Activated T-helper 2 cell treated with anti-CD3 and anti-CD28 coated beads, Interferon-gamma antibody, Interleukin-2, Interleukin-4, amounts not matched to agents 10 μg/mL and 5 μg/mL and 100 μg/mL, durations not matched to agents 14 hours and 24 hours and 36 hours (primary cell): ENCODE results near the gene THSD7A. TPM values are rescaled to one million over a fixed set of nuclear protein-coding genes. Genes with fewer than 3 reads are reported as not detected.

ENCODE experiments used
- DNase-seq: peaks from one replicate; pipeline ENCODE4 v3.0.0; 2021; ENCODE audit warnings: low spot score
- H3K27ac Mint-ChIP-seq: one replicate; pipeline ENCODE4 v1.8.0; 2021; ENCODE audit warnings: mixed read lengths
- H3K27me3 Mint-ChIP-seq: one replicate; pipeline ENCODE4 v1.8.0; 2021; ENCODE audit warnings: low read depth, mixed read lengths
- H3K36me3 Mint-ChIP-seq: one replicate; pipeline ENCODE4 v1.8.0; 2021; ENCODE audit warnings: low read depth, mixed read lengths
- H3K4me1 Mint-ChIP-seq: one replicate; pipeline ENCODE4 v1.8.0; 2021; ENCODE audit warnings: low read depth, mixed read lengths
- H3K4me3 Mint-ChIP-seq: one replicate; pipeline ENCODE4 v1.8.0; 2021; ENCODE audit warnings: low read depth, mild to moderate bottlenecking, moderate library complexity, mixed read lengths
- H3K9me3 Mint-ChIP-seq: one replicate; pipeline ENCODE4 v1.8.0; 2021; ENCODE audit warnings: mixed read lengths
- intact Hi-C: fragments of 100-400 bp; cut with micrococcal nuclease; formaldehyde crosslinking; loops from one replicate; pipeline ENCODE4 v1.15.1; 2023
- total RNA-seq: library from RNA; stranded (reverse); gene quantifications from 2 replicates; pipeline ENCODE4 v1.2.3, GENCODE V29; 2022

Gene THSD7A
- total RNA-seq, 1 donor from 2014 or later: not detected

DNA sequence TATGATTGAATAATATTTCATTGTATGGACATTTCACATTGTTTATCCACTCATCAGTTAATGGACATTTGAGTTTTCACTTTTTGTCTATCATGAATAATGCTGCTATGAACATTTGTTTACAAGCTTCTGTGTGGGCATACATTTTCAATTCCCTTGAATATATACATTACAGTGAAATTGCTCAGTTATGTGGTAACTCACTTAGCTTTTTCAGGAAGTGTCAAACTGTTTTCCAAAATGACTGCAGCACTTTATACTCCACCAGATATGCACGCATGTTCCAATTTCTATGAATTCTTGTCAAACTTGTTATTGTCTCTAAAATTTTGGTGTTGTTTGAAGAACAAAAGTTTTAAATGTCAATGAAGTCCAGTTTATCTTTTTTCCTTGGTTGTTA, 401.2 kb downstream of the THSD7A start:
- no peaks in the 10 kb centered on the region for H3K27me3 Mint-ChIP-seq
- no peak for DNase-seq
- H3K4me3 Mint-ChIP-seq: no peak overlapping the region
- intact Hi-C loops: no loop called here
- H3K36me3 Mint-ChIP-seq: no peaks in the 10 kb centered on the region
- H3K9me3 Mint-ChIP-seq: no peaks in the 10 kb centered on the region
- H3K27ac Mint-ChIP-seq: no peak overlapping the region
- no peaks in the 10 kb centered on the region for H3K4me1 Mint-ChIP-seq

GRCh38 chr7:11430112-11430511, 401.9 kb downstream of the THSD7A start:
- no peaks in the 10 kb centered on the region for H3K27me3 Mint-ChIP-seq
- no peaks in the 10 kb centered on the region for H3K36me3 Mint-ChIP-seq
- intact Hi-C loops: no loop called here
- H3K4me1 Mint-ChIP-seq: no peaks in the 10 kb centered on the region
- H3K9me3 Mint-ChIP-seq: no peaks in the 10 kb centered on the region
- no peak overlapping the region for H3K4me3 Mint-ChIP-seq
- no peak for DNase-seq
- H3K27ac Mint-ChIP-seq: no peak overlapping the region

GRCh38 chr7:11428877-11429581, 403.0 kb downstream of the THSD7A start:
- intact Hi-C loops: loop anchor here (5.0 kb wide), 1 partner anchor 893 kb away; no protein-coding TSS in a partner anchor
- no peaks in the 10 kb centered on the region for H3K36me3 Mint-ChIP-seq

DNA sequence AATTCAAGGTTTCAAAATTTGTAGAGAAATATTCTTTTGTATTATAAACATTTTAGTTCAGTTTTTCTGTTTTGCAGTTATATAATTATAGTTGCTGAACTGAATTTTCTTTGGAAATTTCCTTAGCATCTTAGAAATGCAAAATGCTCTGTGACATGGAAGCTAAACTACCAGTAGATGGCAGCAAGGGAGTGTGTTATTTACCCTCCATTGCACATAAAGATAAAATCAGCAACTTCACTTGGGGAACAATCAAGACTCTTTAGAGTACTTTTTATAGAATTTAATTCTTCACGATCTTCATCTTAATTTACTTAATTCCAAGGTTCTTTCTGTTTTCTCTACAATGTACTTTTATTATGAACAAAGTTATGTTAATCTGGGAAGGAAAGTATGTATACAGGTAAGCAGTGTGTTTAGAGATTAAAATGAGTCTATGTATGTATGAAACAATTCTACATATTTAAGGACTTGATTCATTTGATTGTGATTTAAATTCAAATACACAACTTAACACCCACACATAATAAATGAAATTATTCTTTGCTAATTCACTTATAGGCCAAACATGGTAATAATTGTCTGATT, 404.2 kb downstream of the THSD7A start:
- H3K36me3 Mint-ChIP-seq: no peaks in the 10 kb centered on the region
- no peaks in the 10 kb centered on the region for H3K9me3 Mint-ChIP-seq
- no peak overlapping the region for H3K27ac Mint-ChIP-seq
- H3K4me3 Mint-ChIP-seq: no peak overlapping the region
- intact Hi-C loops: loop anchor here (1.0 to 5.0 kb wide), 2 partner anchors 130 to 895 kb away; no protein-coding TSS in a partner anchor
- DNase-seq: no peak
- H3K27me3 Mint-ChIP-seq: no peaks in the 10 kb centered on the region
- no peaks in the 10 kb centered on the region for H3K4me1 Mint-ChIP-seq

More at GRCh38 chr7:11428877-11429581, 403.0 kb downstream of the THSD7A start:
- Mint-ChIP-seq H3K27me3 (no peaks in the 10 kb centered on the region), H3K9me3 (no peaks in the 10 kb centered on the region), H3K4me1 (no peaks in the 10 kb centered on the region), H3K27ac (no peak overlapping the region), H3K4me3 (no peak overlapping the region)
- DNase-seq: no peak

DNA sequence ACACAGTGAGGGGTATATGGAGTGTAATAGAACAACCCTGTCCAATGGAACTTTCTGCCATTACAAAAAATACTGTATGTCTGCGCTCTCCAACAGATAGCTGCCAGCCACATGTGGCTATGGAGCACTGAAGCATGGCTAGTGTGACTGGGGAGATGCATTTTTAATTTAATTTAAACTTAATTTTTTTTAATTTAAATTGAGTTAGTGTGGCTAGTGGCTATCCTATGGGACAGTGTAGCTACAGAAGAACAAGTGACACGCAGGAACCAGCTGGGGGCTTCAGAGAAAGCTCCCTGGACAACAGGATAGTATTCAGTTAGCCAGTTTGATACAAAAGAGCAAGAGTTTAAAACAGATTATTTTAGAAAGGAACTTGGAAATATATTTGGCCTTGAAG, 408.0 kb downstream of the THSD7A start:
- H3K36me3 Mint-ChIP-seq: no peaks in the 10 kb centered on the region
- peaks cover 4% of the 10 kb centered on the region for H3K9me3 Mint-ChIP-seq
- DNase-seq: no peak
- H3K27me3 Mint-ChIP-seq: no peaks in the 10 kb centered on the region
- intact Hi-C loops: no loop called here
- H3K4me3 Mint-ChIP-seq: no peak overlapping the region
- no peaks in the 10 kb centered on the region for H3K4me1 Mint-ChIP-seq
- no peak overlapping the region for H3K27ac Mint-ChIP-seq

GRCh38 chr7:11420049-11420448, 411.9 kb downstream of the THSD7A start:
- intact Hi-C loops: no loop called here
- Mint-ChIP-seq H3K9me3 (peaks cover 4% of the 10 kb centered on the region), H3K27ac (no peak overlapping the region), H3K36me3 (no peaks in the 10 kb centered on the region), H3K4me1 (no peaks in the 10 kb centered on the region), H3K27me3 (no peaks in the 10 kb centered on the region), H3K4me3 (no peak overlapping the region)
- DNase-seq: no peak

DNA sequence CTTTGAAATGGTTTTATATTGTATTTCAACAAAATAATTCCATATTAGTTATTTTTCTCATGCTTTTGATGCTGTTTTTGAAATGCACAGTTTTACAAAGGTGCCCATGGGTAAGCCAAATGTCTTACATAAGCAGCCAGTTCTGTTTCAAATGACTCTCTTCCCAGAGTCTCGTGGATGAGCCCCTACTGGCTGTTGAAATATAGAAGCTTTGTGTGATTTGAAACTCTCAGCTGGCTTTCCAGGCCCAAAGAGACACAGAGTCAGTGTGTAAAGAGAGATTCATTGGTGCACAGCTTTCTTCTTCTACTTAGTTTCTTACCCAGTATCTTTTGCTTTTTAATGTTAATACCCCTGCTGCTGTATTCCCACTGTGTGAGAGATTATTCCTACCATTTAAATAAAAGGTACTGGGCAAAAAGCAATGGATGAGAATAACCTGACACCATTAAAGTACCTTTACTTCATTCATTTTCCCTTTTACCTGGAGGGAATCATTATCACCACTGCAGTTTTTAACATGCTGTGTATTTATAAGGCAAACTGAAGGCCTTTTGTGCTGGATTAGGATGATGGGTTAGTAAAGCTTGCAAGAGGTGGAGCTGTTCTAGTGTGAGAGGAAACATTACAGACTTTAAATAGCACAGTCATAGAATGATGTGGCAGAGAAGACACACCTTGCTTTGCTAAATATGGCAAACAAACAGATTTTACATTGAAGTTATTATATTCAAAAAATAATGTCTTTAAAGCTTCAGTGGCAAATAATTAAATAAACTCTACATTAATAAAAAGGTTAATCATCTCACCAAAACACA, 415.1 kb downstream of the THSD7A start:
- DNase-seq: no peak
- intact Hi-C loops: no loop called here
- H3K4me1 Mint-ChIP-seq: no peaks in the 10 kb centered on the region
- H3K9me3 Mint-ChIP-seq: peaks cover 4% of the 10 kb centered on the region
- H3K27ac Mint-ChIP-seq: no peak overlapping the region
- no peak overlapping the region for H3K4me3 Mint-ChIP-seq
- H3K27me3 Mint-ChIP-seq: no peaks in the 10 kb centered on the region
- H3K36me3 Mint-ChIP-seq: no peaks in the 10 kb centered on the region

DNA sequence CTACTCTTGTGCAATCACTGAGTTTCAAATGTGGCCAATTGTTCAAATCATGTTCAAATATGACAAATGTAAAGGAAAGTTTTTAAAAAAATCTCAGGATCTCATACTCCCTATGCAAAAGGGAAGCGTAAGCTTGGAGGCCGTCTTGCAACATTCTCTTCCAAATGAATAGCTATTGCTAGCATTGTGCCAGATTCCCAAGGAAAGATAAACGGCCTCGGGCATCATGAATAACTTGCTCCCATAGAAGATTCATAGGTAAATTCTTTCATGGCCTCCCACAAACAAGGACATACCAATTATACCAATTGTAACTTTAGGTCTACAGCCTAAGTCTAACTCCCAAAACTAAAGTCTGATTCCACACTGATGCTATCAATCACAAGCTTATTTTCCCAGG, 416.9 kb downstream of the THSD7A start:
- H3K27me3 Mint-ChIP-seq: no peaks in the 10 kb centered on the region
- DNase-seq: no peak
- peaks cover 4% of the 10 kb centered on the region for H3K9me3 Mint-ChIP-seq
- intact Hi-C loops: no loop called here
- no peaks in the 10 kb centered on the region for H3K4me1 Mint-ChIP-seq
- no peaks in the 10 kb centered on the region for H3K36me3 Mint-ChIP-seq
- no peak overlapping the region for H3K27ac Mint-ChIP-seq
- H3K4me3 Mint-ChIP-seq: no peak overlapping the region

DNA sequence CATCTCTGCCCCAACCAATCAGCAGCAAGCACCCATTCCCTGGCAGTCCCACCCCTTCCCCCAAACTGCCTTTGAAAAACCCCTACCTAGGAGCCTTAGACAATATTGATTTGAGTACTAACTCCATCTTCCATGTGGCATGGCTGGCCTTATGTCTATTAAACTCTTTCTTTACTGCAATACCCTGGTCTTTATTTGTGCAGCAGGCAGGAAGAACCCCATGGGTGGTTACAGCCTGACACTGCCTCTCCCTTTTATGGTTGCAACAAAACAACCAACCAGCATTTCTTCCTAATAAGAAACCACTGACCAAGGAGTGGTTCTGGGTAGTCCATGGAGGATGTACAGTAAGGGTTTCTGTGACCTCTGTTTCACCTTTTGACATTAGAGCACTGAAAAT, 418.1 kb downstream of the THSD7A start:
- H3K27ac Mint-ChIP-seq: no peak overlapping the region
- no peak overlapping the region for H3K4me3 Mint-ChIP-seq
- H3K9me3 Mint-ChIP-seq: no peaks in the 10 kb centered on the region
- no peaks in the 10 kb centered on the region for H3K27me3 Mint-ChIP-seq
- no peaks in the 10 kb centered on the region for H3K36me3 Mint-ChIP-seq
- intact Hi-C loops: no loop called here
- no peaks in the 10 kb centered on the region for H3K4me1 Mint-ChIP-seq
- DNase-seq: no peak

- intact Hi-C loops: no loop called here
- Mint-ChIP-seq H3K4me3 (no peak overlapping the region), H3K27me3 (no peaks in the 10 kb centered on the region), H3K9me3 (no peaks in the 10 kb centered on the region), H3K27ac (no peak overlapping the region), H3K36me3 (no peaks in the 10 kb centered on the region), H3K4me1 (no peaks in the 10 kb centered on the region)
- DNase-seq: no peak
These were observed 420.0 kb downstream of the THSD7A start for GRCh38 chr7:11412036-11412435.

- no peak for DNase-seq
- Mint-ChIP-seq H3K27me3 (no peaks in the 10 kb centered on the region), H3K4me3 (no peak overlapping the region), H3K9me3 (no peaks in the 10 kb centered on the region), H3K36me3 (no peaks in the 10 kb centered on the region), H3K27ac (no peak overlapping the region), H3K4me1 (no peaks in the 10 kb centered on the region)
- intact Hi-C loops: no loop called here
These were observed 421.0 kb downstream of the THSD7A start for GRCh38 chr7:11410656-11411644.

DNA sequence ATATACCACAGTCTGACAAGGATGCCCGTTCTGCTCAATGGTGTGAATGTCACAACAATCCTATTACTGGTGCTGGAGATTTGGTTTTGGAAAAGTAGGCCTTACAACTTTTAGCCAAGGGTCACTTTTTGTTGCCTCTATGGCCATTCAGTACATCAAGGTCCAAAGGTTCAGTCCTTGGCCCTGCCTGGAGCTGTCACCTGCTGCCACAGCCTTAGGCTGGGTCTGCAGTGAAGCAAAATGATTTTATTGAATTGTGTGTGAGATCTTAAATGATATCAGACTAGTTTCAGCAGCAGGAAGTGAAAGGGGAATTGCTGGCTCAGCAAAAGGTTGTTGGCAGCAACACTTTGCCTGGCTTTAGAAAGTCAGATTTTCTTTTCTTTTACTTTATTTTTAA, 427.6 kb downstream of the THSD7A start:
- Mint-ChIP-seq H3K4me1 (no peaks in the 10 kb centered on the region), H3K36me3 (no peaks in the 10 kb centered on the region), H3K4me3 (no peak overlapping the region), H3K27me3 (no peaks in the 10 kb centered on the region), H3K9me3 (peaks cover 4% of the 10 kb centered on the region), H3K27ac (no peak overlapping the region)
- intact Hi-C loops: no loop called here
- no peak for DNase-seq
